ENCODE data around the gene SULT4A1. TPM values are rescaled to one million over a fixed set of nuclear protein-coding genes. Genes with fewer than 3 reads are reported as not detected.
A peak's percentile ranks its signal among the peaks of the same experiment; 100 is the strongest.

SULT4A1 gene
- polyA plus RNA-seq, 1 donor, result 3.5 TPM

GRCh38 chr22:43796567-43796966 lies 65.7 kb downstream of the SULT4A1 start:
- peak; percentile 19 for DNase-seq

- no peak for DNase-seq
These were observed 67.0 kb downstream of the SULT4A1 start for GRCh38 chr22:43795320-43795719.

GRCh38 chr22:43792905-43793304 lies 69.4 kb downstream of the SULT4A1 start:
- DNase-seq, result no peak

- DNase-seq, result no peak
These were observed 72.9 kb downstream of the SULT4A1 start for GRCh38 chr22:43789452-43789851.

GRCh38 chr22:43783777-43784176 lies 78.5 kb downstream of the SULT4A1 start:
- DNase-seq, result no peak

- no peak for DNase-seq
These were observed 79.9 kb downstream of the SULT4A1 start for GRCh38 chr22:43782448-43782847.

- no peak for DNase-seq
These were observed 85.0 kb downstream of the SULT4A1 start for GRCh38 chr22:43777286-43777685.

GRCh38 chr22:43776081-43776670 lies 86.1 kb downstream of the SULT4A1 start:
- DNase-seq, result no peak

Other genes starting within 250 kb of the SULT4A1 start
- gene EFCAB6, start 50.2 kb downstream of the SULT4A1 start, polyA plus RNA-seq (ENCODE audit: insufficient read length), result 0.80 TPM
- not detected for gene PNPLA5, start 29.5 kb upstream of the SULT4A1 start, polyA plus RNA-seq (ENCODE audit: insufficient read length)
- 0.39 TPM for gene PNPLA3, start 61.3 kb upstream of the SULT4A1 start, polyA plus RNA-seq (ENCODE audit: insufficient read length)
- gene SAMM50, start 92.9 kb upstream of the SULT4A1 start, polyA plus RNA-seq (ENCODE audit: insufficient read length), result 54.5 TPM
- 52.7 TPM for gene PARVB, start 161.8 kb upstream of the SULT4A1 start, polyA plus RNA-seq (ENCODE audit: insufficient read length)